Hippocampal formation (tissue), 2 donors: ENCODE measurements around the gene PDZD2.
A peak's percentile ranks its signal among the peaks of the same experiment; 100 is the strongest.
"Not testable (repeated sequence)": the region's sequence is repeated elsewhere in the genome, so short reads cannot be mapped to it uniquely, and the experiment has no call there.

Experiments used
- DNase-seq, 2 donors: peaks; one replicate each; lab custom pipeline; 2025; lab: John Stamatoyannopoulos, UW

The PDZD2 gene

GRCh38 chr5:31733371-31733770 lies 94.4 kb downstream of the PDZD2 start:
- DNase-seq = peak; percentile 75 to 89

DNA sequence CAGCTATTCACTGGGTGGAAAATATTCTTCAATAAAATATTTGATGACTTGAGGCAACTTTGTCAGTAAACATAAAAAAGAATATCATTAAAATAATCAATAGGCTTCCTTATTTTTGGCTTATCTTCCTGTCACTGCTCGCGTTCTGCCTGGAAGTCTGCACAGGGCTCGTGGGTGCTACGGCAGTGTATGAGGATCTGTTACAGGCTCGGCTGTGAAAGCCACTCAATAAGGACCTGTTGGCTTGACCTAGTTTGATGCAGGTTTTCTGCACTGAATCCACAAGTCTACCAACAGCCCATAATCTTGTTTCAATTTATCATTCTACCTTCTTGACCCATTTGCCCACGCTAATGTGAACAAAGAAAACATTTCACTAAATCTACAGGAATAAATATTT lies 97.2 kb downstream of the PDZD2 start:
- DNase-seq = no peak

GRCh38 chr5:31738199-31738598 lies 99.3 kb downstream of the PDZD2 start:
- DNase-seq = no peak

DNA sequence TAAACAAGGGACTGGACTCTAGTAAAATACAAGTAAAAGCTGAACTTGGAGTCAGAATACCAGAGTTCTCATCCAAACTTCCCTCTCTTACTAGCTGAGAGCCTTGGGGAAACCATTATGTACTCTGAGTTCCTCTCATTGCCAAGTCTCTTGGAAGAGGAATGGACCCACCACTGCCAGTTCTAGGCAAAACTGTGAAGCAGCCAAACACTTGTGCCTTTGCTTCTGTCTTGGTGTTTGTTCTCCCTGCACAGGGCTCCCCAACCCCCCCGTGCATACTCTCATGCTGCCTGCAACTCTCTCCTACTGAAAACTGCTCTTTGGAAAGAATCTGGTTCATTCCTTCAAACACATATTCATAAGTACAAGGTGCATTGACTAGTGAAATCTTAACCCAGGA lies 102.6 kb downstream of the PDZD2 start:
- peak; percentile 20 to 72 for DNase-seq

DNA sequence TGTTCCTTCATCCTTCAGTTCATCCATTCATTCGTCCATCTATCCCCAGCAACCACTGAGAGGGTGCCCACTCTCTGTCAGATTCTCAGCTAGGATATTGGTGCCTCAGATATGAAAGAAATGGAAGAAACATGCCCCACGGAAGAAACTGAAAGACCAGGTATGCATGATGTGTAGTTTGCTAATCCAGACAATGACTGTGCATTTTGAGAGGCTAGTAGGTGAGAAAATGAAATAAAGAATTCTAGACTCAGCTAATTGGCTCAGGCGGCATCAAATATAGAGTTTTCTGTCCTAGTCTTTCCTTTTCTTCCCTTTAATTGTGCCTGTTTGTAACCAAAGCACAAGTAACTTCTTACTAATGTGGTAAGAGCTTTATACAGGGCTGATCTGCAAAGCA lies 104.7 kb downstream of the PDZD2 start:
- no peak for DNase-seq

GRCh38 chr5:31748458-31749172 lies 109.7 kb downstream of the PDZD2 start:
- DNase-seq = no peak

- DNase-seq = no peak
Observed at GRCh38 chr5:31750215-31750614, 111.3 kb downstream of the PDZD2 start.

DNA sequence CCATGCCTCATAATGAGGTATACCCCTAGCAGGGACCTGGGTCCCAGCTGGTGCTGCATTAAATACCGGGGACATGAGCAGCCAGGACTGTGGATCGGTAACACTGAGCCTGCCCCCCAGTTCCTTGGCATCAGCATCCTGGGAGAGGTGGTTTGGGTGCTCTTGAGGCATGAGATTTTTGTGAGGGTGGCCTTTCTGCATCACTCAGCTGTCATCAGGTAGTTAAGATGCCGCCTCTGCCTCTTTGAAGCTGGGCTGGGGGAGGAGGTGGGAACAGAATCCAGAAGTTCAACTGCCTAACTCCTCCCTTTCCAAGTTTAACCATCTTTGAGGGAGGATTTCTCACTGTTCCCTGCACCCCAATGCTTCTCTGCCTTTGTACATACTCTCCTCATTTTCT lies 112.7 kb downstream of the PDZD2 start:
- no peak for DNase-seq

DNA sequence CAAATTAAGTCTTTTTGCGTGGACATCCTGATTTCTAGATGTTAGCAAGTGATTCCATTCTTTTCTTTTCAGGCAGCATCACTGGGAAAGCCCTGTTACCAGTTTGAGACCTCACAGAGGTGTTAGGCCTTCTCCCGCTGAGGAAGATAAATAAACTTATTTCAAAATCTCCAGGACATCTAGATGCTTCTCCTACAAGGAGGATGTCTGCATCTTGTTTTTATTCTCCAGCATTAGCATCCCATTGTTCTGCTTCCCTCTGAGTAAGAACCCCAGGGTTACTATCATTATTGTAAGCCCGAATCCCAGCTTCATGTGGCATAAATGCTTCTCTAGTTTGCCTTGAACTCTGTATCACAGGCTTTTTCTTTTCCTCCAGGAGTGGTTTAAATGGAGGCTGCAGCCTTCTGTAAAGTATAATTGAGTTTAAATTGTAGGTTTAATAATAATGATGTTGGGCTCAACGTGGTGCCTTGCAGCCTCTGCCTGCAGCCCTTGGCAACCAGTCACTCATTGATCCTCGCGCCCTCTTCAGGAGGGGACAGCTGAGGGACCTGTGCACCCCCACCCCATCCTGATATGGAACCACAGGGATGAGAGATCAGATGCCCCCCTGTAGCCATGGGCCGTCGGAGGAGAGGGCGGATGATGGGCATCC lies 114.9 kb downstream of the PDZD2 start:
- no peak for DNase-seq

- no peak for DNase-seq
Observed at GRCh38 chr5:31754358-31754704, 115.4 kb downstream of the PDZD2 start.

- no peak for DNase-seq
Observed at GRCh38 chr5:31754741-31755675, 116.1 kb downstream of the PDZD2 start.

DNA sequence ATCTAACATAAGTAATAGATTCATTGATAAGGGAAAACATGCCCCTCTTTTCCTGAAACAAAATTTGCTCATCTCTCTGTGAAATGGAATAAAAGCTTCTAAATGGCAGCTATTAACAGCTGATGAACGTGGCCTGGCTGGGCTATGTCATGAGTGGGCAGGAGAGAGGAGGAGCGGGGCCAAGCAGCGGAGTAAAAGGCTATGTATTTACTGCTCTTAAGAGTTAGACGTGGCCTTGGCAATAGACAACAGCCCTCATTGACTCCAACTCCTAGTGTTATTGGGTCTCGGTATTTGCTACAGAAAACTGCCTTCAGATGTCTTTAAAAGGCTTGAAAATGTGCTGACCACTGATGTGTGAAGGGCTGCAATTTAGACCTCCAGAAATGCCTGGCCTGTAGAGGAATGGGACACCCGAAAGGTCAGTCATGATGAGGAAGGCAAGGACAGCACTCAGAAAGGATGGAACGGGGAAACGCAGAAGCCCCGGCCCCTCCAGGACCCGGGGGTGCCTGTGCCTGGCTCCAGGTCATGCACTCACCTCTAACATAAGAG lies 116.8 kb downstream of the PDZD2 start:
- no peak for DNase-seq

DNA sequence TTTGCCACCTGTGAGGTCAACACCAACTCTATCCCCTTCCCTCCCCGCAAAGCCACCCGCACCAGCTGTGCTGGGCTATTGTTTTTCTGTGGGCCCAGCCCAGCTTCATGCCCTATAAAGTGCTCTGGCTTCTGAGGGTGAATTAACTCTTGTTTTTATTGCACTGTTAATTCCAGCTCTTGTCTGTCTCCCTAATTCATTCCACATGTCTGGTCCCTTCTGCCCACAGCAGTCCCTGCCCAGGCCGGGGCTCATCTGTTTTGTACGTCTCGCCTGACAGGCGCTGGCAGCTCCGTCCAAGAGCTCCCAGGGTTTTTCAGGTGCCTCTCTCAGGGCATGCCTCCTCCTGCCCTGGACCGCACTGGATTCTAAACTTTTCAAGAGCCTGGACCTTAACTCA lies 118.9 kb downstream of the PDZD2 start:
- no peak for DNase-seq

DNA sequence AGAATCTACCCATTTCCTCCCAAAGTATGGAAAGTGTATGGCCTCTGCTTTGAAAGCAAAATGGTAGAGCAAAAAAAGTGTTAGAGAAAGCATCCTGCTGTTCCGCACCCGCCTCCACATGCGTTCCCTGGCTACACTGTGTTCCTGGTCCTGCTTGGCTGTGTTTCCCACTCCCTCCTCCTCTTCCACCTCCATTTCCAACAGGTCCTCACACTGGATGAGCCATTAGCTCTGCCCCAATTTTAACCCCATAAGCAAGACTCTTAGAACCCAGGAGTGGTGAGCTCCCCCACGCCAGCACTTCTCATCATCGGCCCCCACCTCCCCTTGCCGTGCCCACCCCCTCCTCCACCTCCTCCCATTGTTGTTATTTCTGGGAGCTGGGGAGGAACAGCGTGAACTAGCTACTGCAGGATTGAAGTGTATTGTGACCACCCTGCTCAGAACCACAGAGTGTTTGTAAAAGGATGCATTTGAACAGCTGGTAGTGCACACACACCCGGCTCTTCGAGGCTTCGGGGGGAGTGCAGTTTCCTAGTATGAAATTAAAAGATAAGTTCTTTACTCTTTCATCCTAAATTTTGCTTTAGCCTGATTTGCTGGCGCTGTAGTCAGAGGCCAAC lies 120.0 kb downstream of the PDZD2 start:
- peak in 1 of 2 donors; percentile 47 for DNase-seq

- no peak for DNase-seq
Observed at GRCh38 chr5:31759925-31760324, 121.0 kb downstream of the PDZD2 start.

- DNase-seq = no peak
Observed at GRCh38 chr5:31761877-31762276, 122.9 kb downstream of the PDZD2 start.

DNA sequence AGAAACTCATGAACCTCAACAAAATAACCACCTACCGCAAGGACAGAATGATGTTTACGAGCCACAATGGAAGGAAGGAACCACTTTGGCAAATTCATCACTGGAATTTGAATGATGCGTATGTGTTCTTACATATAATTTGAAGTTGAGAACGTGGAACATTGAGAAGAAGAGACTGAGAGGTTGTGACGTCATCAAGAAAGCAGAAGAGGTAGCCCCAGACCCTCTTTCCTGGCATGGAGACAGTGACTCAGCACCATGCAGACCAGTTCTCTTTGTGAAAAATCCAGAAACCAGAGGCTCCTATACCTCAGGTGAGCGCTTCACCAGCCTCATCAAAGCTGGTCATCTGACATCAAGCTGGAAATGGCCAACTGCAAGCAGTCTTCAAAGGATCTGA lies 124.5 kb downstream of the PDZD2 start:
- no peak for DNase-seq

DNA sequence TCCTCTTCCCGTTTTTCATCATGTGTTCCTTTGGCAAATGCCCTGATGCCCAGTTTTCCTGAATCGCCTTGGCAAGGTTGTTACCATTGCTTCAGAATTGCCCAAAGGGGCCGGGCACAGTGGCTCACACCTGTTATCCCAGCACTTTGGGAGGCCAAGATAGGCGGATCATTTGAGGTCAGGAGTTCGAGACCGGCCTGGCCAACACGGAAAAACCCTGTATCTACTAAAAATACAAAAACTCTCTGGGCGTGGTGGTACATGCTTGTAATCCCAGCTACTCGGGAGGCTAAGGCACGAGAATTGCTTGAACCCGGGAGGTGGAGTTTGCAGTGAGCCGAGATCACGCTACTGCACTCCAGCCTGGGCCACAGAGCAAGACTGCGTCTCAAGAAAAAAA lies 125.8 kb downstream of the PDZD2 start:
- DNase-seq = not testable (repeated sequence)

GRCh38 chr5:31767335-31768031 lies 128.6 kb downstream of the PDZD2 start:
- DNase-seq = no peak

DNA sequence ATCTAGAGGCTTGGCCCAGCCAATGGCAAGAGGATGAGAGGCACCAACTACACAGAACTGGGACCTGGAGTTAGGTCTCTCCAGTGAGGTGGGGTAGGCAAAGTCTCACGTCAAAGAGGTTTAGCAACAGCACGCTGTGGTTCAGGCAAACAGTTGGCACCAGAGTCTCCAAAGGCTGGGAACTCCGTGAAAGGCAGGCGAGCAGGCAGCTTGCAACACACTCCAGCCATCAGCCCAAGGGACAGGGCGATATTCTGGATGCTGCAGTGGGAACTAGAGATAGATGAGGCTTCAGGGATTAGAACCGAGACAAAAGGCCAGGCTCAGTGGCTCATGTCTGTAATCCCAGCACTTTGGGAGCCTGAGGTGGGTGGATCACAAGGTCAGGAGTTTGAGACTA lies 129.1 kb downstream of the PDZD2 start:
- DNase-seq = no peak

GRCh38 chr5:31768784-31769183 lies 129.9 kb downstream of the PDZD2 start:
- no peak for DNase-seq
